Neutrophil (primary cell): ENCODE results near the gene TAS2R8.
"Not testable (repeated sequence)": the region's sequence is repeated elsewhere in the genome, so short reads cannot be mapped to it uniquely, and the experiment has no call there.

Experiments
- H3K27ac ChIP-seq: fragments of 200-600 bp; sonication (generic); 2 replicates; pipeline ENCODE4 v1.5.1; 2016; ENCODE audit warnings: mild to moderate bottlenecking, moderate library complexity
- H3K27me3 ChIP-seq: fragments of 200-600 bp; sonication (generic); 2 replicates; pipeline ENCODE4 v1.6.0; 2016; ENCODE audit warnings: mild to moderate bottlenecking
- H3K36me3 ChIP-seq: fragments of 200-600 bp; sonication (generic); 2 replicates; pipeline ENCODE4 v1.5.1; 2017
- H3K4me1 ChIP-seq, 2 experiments: fragments of 200-600 bp in 1 of 2; sonication (generic) in 1 of 2; 1 replicate in 1 of 2; 2 replicates in 1 of 2; pipeline versions ENCODE4 v1.5.1 to v1.6.1; 2013 to 2016; ENCODE audit warnings: low read depth in 1 of 2, low read length in 1 of 2, mild to moderate bottlenecking in 1 of 2, moderate library complexity in 1 of 2; ENCODE audit not compliant: control insufficient read depth in 1 of 2, insufficient read depth in 1 of 2
- H3K4me3 ChIP-seq, 2 experiments: fragments of 200-600 bp in 1 of 2; sonication (generic) in 1 of 2; 1 replicate in 1 of 2; 2 replicates in 1 of 2; pipeline ENCODE4 v1.5.1; 2013 to 2016; ENCODE audit warnings: low read depth in 1 of 2, low read length in 1 of 2, mild to moderate bottlenecking in 1 of 2, moderate library complexity in 1 of 2
- H3K9me3 ChIP-seq: fragments of 200-600 bp; sonication (generic); 2 replicates; pipeline ENCODE4 v1.5.1; 2016
- CTCF ChIP-seq: fragments of 200-600 bp; sonication (generic); IDR thresholded peaks from 2 replicates; pipeline ENCODE4 v1.5.1; 2016; ENCODE audit warnings: antibody characterized with exemption

Gene TAS2R8

DNA sequence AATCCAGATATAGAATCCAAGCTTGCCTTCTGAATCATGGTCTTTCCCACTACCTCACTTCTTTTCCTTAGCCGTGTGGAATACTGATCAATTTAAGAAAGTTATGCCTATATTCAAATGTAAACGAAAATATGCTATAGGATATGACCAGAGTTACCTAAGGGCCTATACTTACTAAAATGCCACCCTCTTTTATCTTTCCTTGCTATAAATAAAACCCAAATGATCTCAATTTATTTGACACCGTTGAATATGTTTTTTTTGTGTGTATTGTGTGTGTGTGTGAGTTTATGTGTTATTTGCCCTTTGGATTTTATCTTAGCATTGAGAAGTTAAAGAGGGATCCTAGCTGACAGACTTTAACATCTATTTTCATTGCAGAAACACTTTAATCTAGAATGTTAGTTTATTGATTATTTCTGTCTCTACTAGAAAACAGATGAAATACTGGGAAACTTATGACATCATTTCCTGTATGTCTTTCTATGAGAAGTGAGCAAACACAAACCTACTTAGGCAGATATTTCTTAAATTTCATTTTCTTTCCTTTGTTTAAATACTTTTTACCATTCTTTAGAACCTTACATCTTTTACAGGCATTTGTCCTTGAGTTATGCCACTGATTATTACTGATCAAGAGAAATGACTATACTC, 4.9 kb upstream of the TAS2R8 start:
- no peaks in the 10 kb centered on the region for H3K27me3 ChIP-seq
- no peaks in the 10 kb centered on the region for H3K36me3 ChIP-seq
- no peak overlapping the region for H3K27ac ChIP-seq
- TF ChIP-seq CTCF, result no peak
- H3K4me1 ChIP-seq, result no peaks in the 10 kb centered on the region
- no peaks in the 10 kb centered on the region for H3K9me3 ChIP-seq
- no peak overlapping the region for H3K4me3 ChIP-seq

- no peaks in the 10 kb centered on the region for H3K27me3 ChIP-seq
- no peaks in the 10 kb centered on the region for H3K9me3 ChIP-seq
- no peaks in the 10 kb centered on the region for H3K36me3 ChIP-seq
- H3K27ac ChIP-seq, result no peak within 1 kb of the TSS
- no peak within 1 kb of the TSS for H3K4me3 ChIP-seq
- no peaks in the 10 kb centered on the region for H3K4me1 ChIP-seq
- no peak for TF ChIP-seq CTCF
Observed at GRCh38 chr12:10810068-10810467, 3.0 kb upstream of the TAS2R8 start, which contains the start of gene TAS2R9. TSS of gene TAS2R9 (minus strand) at chr12:10810168. CDS start at chr12:10810075, 93 bp downstream.

DNA sequence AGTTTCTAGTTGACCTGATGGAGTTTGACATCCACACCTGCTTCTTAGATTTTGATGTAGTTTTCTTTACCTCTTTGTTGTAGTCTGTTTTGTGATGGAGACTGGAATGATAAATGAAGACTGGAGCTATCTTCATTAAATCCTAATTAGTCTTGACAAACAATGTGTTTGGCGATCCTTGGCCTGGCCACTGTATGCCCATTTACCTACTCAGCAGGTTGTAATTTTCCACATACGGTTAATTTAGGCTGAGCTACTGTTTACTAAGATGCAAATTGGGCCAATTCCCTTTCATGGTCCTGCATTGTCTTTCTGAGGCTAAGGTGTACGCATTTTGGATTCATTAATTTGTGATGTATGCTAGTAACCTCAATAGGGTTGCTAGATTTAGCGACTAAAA, 4.5 kb downstream of the TAS2R8 start, which contains the start of gene TAS2R7:
TAS2R7 (minus strand) TSS at position 41 of the 400 bp plus-strand sequence. CDS start 57 bp downstream, outside the sequence.
- TF ChIP-seq CTCF, result no peak
- Histone ChIP-seq H3K4me3 (no peak within 1 kb of the TSS), H3K27me3 (no peaks in the 10 kb centered on the region), H3K4me1 (no peaks in the 10 kb centered on the region), H3K9me3 (no peaks in the 10 kb centered on the region), H3K27ac (no peak within 1 kb of the TSS), H3K36me3 (no peaks in the 10 kb centered on the region)

GRCh38 chr12:10801741-10802140, 5.3 kb downstream of the TAS2R8 start:
- no peak overlapping the region for H3K4me3 ChIP-seq
- H3K36me3 ChIP-seq, result no peaks in the 10 kb centered on the region
- no peaks in the 10 kb centered on the region for H3K4me1 ChIP-seq
- no peaks in the 10 kb centered on the region for H3K9me3 ChIP-seq
- no peaks in the 10 kb centered on the region for H3K27me3 ChIP-seq
- TF ChIP-seq CTCF, result no peak
- H3K27ac ChIP-seq, result no peak overlapping the region

GRCh38 chr12:10794222-10794621, 12.9 kb downstream of the TAS2R8 start:
- no peak overlapping the region for H3K4me3 ChIP-seq
- H3K4me1 ChIP-seq, result no peaks in the 10 kb centered on the region
- H3K27me3 ChIP-seq, result no peaks in the 10 kb centered on the region
- no peaks in the 10 kb centered on the region for H3K9me3 ChIP-seq
- H3K36me3 ChIP-seq, result no peaks in the 10 kb centered on the region
- H3K27ac ChIP-seq, result no peak overlapping the region
- TF ChIP-seq CTCF, result no peak

DNA sequence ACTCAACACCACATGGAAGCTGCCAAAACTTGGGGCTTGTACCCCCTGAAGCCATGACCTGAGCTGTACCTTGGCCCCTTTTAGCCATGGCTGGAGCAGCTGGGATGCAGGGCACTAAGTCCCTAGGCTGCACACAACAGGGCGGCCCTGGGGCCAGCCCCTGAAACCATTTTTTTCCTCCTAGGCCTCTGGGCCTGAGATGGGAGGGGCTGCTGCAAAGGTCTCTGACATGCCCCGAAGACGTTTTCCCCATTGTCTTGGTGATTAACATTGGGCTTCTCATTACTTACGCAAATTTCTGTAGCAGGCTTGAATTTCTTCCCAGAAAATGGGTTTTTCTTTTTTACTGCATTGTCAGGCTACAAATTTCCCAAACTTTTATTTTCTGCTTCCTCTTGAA, 15.3 kb downstream of the TAS2R8 start:
- H3K4me1 ChIP-seq, result not testable (repeated sequence)

More for the DNA sequence above, 15.3 kb downstream of the TAS2R8 start:
- H3K9me3 ChIP-seq, H3K27ac ChIP-seq, H3K27me3 ChIP-seq, H3K4me3 ChIP-seq, H3K36me3 ChIP-seq: not testable (repeated sequence)
